HCT116 (cell line): ENCODE results near the gene ZMYND11.

Experiments used
- CEBPB ChIP-seq: IDR thresholded peaks from 2 replicates; pipeline ENCODE4 v1.6.1; 2012; ENCODE audit warnings: low read depth
- CTCF ChIP-seq, 3 experiments: fragments of 200-600 bp in 1 of 3; sonication (generic) in 1 of 3; IDR thresholded peaks in 2 of 3; conservative IDR thresholded peaks in 1 of 3; 2 replicates each; pipeline ENCODE4 v1.5.1; 2012 to 2017; ENCODE audit warnings: low read depth in 2 of 3, low read length in 2 of 3, antibody characterized with exemption in 1 of 3, borderline replicate concordance in 1 of 3, control low read depth in 1 of 3, mild to moderate bottlenecking in 1 of 3, mixed read lengths in 1 of 3, mixed run types in 1 of 3, moderate library complexity in 1 of 3; ENCODE audit not compliant: insufficient read depth in 1 of 3
- EZH2 ChIP-seq: fragments of 200-600 bp; sonication (generic); IDR thresholded peaks from 2 replicates; pipeline ENCODE4 v1.6.1; 2017; ENCODE audit warnings: antibody characterized with exemption, mixed run types
- EZH2phosphoT487 ChIP-seq: fragments of 200-600 bp; IDR thresholded peaks from 2 replicates; pipeline ENCODE4 v1.6.1; 2018; ENCODE audit warnings: antibody characterized with exemption, borderline replicate concordance
- FOSL1 ChIP-seq: IDR thresholded peaks from 2 replicates; pipeline ENCODE4 v1.6.1; 2012; ENCODE audit warnings: low read depth
- POLR2A ChIP-seq: IDR thresholded peaks from 2 replicates; pipeline ENCODE4 v1.7.0; 2011; ENCODE audit warnings: borderline replicate concordance; ENCODE audit not compliant: insufficient read depth, insufficient read length; ENCODE audit errors: extremely low read depth
- POLR2AphosphoS5 ChIP-seq: IDR thresholded peaks from 2 replicates; pipeline ENCODE4 v1.6.1; 2011; ENCODE audit warnings: mild to moderate bottlenecking, low read depth, low read length, moderate library complexity
- RAD21 ChIP-seq: IDR thresholded peaks from 2 replicates; pipeline ENCODE4 v1.6.1; 2012; ENCODE audit warnings: low read depth, mild to moderate bottlenecking
- SP1 ChIP-seq: IDR thresholded peaks from 2 replicates; pipeline ENCODE4 v1.6.1; 2012; ENCODE audit warnings: low read depth
- SRF ChIP-seq: IDR thresholded peaks from 2 replicates; pipeline ENCODE4 v1.6.1; 2012; ENCODE audit warnings: low read depth
- TCF7L2 ChIP-seq: IDR thresholded peaks from 2 replicates; pipeline ENCODE4 v1.7.0; 2011; ENCODE audit warnings: borderline replicate concordance, inconsistent platforms; ENCODE audit not compliant: insufficient read depth, insufficient read length; ENCODE audit errors: extremely low read depth
- TF ChIP-seq, protein P1 (sequence below): IDR thresholded peaks from 2 replicates; pipeline ENCODE4 v1.6.1; 2012; ENCODE audit warnings: low read depth
- TF ChIP-seq, protein P2 (sequence below): IDR thresholded peaks from 2 replicates; pipeline ENCODE4 v1.6.1; 2012
- TF ChIP-seq, protein P3 (sequence below): IDR thresholded peaks from 2 replicates; pipeline ENCODE4 v1.6.1; 2012

- TF ChIP-seq, protein P1, sequence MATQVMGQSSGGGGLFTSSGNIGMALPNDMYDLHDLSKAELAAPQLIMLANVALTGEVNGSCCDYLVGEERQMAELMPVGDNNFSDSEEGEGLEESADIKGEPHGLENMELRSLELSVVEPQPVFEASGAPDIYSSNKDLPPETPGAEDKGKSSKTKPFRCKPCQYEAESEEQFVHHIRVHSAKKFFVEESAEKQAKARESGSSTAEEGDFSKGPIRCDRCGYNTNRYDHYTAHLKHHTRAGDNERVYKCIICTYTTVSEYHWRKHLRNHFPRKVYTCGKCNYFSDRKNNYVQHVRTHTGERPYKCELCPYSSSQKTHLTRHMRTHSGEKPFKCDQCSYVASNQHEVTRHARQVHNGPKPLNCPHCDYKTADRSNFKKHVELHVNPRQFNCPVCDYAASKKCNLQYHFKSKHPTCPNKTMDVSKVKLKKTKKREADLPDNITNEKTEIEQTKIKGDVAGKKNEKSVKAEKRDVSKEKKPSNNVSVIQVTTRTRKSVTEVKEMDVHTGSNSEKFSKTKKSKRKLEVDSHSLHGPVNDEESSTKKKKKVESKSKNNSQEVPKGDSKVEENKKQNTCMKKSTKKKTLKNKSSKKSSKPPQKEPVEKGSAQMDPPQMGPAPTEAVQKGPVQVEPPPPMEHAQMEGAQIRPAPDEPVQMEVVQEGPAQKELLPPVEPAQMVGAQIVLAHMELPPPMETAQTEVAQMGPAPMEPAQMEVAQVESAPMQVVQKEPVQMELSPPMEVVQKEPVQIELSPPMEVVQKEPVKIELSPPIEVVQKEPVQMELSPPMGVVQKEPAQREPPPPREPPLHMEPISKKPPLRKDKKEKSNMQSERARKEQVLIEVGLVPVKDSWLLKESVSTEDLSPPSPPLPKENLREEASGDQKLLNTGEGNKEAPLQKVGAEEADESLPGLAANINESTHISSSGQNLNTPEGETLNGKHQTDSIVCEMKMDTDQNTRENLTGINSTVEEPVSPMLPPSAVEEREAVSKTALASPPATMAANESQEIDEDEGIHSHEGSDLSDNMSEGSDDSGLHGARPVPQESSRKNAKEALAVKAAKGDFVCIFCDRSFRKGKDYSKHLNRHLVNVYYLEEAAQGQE = no peak
- TF ChIP-seq CTCF (IDR thresholded peaks at IDR 0.05 in 2 of 3, conservative IDR thresholded peaks at IDR 0.05 in 1 of 3; ENCODE audit: borderline replicate concordance in 1 of 3, insufficient read depth in 1 of 3, low read depth in 2 of 3, low read length in 2 of 3) = no peak
- no peak for TF ChIP-seq EZH2
- TF ChIP-seq FOSL1 = no peak
- no peak for TF ChIP-seq EZH2phosphoT487
- TF ChIP-seq SRF = no peak
- no peak for TF ChIP-seq POLR2AphosphoS5
- no peak for TF ChIP-seq POLR2A
- no peak for TF ChIP-seq RAD21
- no peak for TF ChIP-seq CEBPB
- TF ChIP-seq, protein P2, sequence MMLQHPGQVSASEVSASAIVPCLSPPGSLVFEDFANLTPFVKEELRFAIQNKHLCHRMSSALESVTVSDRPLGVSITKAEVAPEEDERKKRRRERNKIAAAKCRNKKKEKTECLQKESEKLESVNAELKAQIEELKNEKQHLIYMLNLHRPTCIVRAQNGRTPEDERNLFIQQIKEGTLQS = no peak
- TF ChIP-seq, protein P3, sequence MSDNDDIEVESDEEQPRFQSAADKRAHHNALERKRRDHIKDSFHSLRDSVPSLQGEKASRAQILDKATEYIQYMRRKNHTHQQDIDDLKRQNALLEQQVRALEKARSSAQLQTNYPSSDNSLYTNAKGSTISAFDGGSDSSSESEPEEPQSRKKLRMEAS = no peak
- no peak for TF ChIP-seq TCF7L2
- TF ChIP-seq SP1 = no peak
These were observed 41.4 kb downstream of the ZMYND11 start for GRCh38 chr10:176677-177076.
